GM23338 (cell line): ENCODE data around the gene MAG.

Experiments used
- CREB1 ChIP-seq: fragments of 250-450 bp; sonication (Bioruptor Pico); IDR thresholded peaks from 2 replicates; pipeline ENCODE4 v1.5.0; 2020; ENCODE audit warnings: low read depth, mild to moderate bottlenecking, moderate library complexity
- EZH2 ChIP-seq: fragments of 200-600 bp; sonication (generic); IDR thresholded peaks from one replicate; pipeline ENCODE4 v1.8.0; 2017; ENCODE audit warnings: antibody characterized with exemption, mild to moderate bottlenecking, low read depth; ENCODE audit not compliant: unreplicated experiment
- EZH2phosphoT487 ChIP-seq: fragments of 200-600 bp; sonication (generic); IDR thresholded peaks from one replicate; pipeline ENCODE4 v1.8.1; 2018; ENCODE audit warnings: antibody characterized with exemption; ENCODE audit not compliant: unreplicated experiment
- JUNB ChIP-seq: IDR thresholded peaks from one replicate; pipeline ENCODE4 v1.6.1; 2016; ENCODE audit warnings: antibody characterized with exemption; ENCODE audit not compliant: unreplicated experiment
- POLR2AphosphoS5 ChIP-seq: IDR thresholded peaks from 2 replicates; pipeline ENCODE4 v1.6.1; 2016; ENCODE audit warnings: antibody characterized with exemption, low read depth
- STAT1 ChIP-seq: IDR thresholded peaks from one replicate; pipeline ENCODE4 v1.6.1; 2016; ENCODE audit warnings: antibody characterized with exemption; ENCODE audit not compliant: unreplicated experiment
- ZNF331 ChIP-seq: fragments of 250-450 bp; sonication (Bioruptor Pico); IDR thresholded peaks from 2 replicates; pipeline ENCODE4 v1.5.0; 2020; ENCODE audit warnings: low read depth, mild to moderate bottlenecking, moderate library complexity
- TF ChIP-seq, protein P1 (sequence below), 2 experiments: fragments of 200-600 bp in 1 of 2; sonication (generic) in 1 of 2; conservative IDR thresholded peaks; 2 replicates each; pipeline versions ENCODE4 v1.5.1 to v1.6.1; 2016 to 2017; ENCODE audit warnings: antibody characterized with exemption in 2 of 2, low read depth in 2 of 2, mild to moderate bottlenecking in 2 of 2, moderate library complexity in 1 of 2
- TF ChIP-seq, protein P2 (sequence below): IDR thresholded peaks from one replicate; pipeline ENCODE4 v1.6.1; 2018; ENCODE audit warnings: antibody characterized with exemption; ENCODE audit not compliant: unreplicated experiment
- TF ChIP-seq, protein P3 (sequence below): IDR thresholded peaks from 2 replicates; pipeline ENCODE4 v1.6.1; 2016; ENCODE audit warnings: antibody characterized with exemption

DNA sequence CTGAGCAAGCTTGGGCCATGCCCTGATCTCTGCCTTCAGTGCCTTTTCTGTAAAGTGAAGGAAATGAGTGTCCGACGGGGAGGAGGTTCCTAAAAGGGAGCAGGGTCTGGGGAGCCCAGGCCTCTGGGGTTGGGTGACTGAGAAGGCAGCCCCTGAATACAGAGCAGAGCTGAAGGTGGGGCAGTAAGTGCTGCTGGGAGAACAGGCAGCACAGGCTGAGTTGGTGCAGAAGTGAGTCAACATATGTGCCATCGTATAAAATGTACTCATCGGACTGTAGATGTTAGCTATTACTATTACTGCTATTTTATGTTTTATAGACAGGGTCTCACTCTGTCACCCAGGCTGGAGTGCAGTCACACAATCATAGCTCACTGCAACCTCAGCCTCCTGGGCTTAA, 10.7 kb upstream of the MAG start:
- TF ChIP-seq, protein P1, sequence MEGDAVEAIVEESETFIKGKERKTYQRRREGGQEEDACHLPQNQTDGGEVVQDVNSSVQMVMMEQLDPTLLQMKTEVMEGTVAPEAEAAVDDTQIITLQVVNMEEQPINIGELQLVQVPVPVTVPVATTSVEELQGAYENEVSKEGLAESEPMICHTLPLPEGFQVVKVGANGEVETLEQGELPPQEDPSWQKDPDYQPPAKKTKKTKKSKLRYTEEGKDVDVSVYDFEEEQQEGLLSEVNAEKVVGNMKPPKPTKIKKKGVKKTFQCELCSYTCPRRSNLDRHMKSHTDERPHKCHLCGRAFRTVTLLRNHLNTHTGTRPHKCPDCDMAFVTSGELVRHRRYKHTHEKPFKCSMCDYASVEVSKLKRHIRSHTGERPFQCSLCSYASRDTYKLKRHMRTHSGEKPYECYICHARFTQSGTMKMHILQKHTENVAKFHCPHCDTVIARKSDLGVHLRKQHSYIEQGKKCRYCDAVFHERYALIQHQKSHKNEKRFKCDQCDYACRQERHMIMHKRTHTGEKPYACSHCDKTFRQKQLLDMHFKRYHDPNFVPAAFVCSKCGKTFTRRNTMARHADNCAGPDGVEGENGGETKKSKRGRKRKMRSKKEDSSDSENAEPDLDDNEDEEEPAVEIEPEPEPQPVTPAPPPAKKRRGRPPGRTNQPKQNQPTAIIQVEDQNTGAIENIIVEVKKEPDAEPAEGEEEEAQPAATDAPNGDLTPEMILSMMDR (conservative IDR thresholded peaks at IDR 0.05; ENCODE audit: low read depth in 2 of 2): no peak
- TF ChIP-seq POLR2AphosphoS5 (no peak), CREB1 (CRISPR knock-in tag) (no peak), EZH2 (no peak), EZH2phosphoT487 (no peak), STAT1 (no peak), ZNF331 (CRISPR knock-in tag) (no peak), JUNB (no peak)
- TF ChIP-seq, protein P2, sequence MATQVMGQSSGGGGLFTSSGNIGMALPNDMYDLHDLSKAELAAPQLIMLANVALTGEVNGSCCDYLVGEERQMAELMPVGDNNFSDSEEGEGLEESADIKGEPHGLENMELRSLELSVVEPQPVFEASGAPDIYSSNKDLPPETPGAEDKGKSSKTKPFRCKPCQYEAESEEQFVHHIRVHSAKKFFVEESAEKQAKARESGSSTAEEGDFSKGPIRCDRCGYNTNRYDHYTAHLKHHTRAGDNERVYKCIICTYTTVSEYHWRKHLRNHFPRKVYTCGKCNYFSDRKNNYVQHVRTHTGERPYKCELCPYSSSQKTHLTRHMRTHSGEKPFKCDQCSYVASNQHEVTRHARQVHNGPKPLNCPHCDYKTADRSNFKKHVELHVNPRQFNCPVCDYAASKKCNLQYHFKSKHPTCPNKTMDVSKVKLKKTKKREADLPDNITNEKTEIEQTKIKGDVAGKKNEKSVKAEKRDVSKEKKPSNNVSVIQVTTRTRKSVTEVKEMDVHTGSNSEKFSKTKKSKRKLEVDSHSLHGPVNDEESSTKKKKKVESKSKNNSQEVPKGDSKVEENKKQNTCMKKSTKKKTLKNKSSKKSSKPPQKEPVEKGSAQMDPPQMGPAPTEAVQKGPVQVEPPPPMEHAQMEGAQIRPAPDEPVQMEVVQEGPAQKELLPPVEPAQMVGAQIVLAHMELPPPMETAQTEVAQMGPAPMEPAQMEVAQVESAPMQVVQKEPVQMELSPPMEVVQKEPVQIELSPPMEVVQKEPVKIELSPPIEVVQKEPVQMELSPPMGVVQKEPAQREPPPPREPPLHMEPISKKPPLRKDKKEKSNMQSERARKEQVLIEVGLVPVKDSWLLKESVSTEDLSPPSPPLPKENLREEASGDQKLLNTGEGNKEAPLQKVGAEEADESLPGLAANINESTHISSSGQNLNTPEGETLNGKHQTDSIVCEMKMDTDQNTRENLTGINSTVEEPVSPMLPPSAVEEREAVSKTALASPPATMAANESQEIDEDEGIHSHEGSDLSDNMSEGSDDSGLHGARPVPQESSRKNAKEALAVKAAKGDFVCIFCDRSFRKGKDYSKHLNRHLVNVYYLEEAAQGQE: no peak
- TF ChIP-seq, protein P3, sequence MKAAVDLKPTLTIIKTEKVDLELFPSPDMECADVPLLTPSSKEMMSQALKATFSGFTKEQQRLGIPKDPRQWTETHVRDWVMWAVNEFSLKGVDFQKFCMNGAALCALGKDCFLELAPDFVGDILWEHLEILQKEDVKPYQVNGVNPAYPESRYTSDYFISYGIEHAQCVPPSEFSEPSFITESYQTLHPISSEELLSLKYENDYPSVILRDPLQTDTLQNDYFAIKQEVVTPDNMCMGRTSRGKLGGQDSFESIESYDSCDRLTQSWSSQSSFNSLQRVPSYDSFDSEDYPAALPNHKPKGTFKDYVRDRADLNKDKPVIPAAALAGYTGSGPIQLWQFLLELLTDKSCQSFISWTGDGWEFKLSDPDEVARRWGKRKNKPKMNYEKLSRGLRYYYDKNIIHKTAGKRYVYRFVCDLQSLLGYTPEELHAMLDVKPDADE: no peak
